Tibial nerve (tissue), 4 donors: ENCODE data around the gene CACNG6.

Source experiments
- CTCF ChIP-seq, 5 experiments: fragments of 200-600 bp in 3 of 5; fragments of 450-650 bp in 2 of 5; sonication (generic) in 3 of 5; IDR thresholded peaks; one replicate each; pipeline ENCODE4 v1.5.1; 2016 to 2019; ENCODE audit warnings: antibody characterized with exemption in 5 of 5, mild to moderate bottlenecking in 3 of 5, moderate library complexity in 2 of 5
- EP300 ChIP-seq, 2 donors: sonication (generic); formaldehyde crosslinking; IDR thresholded peaks; one replicate each; pipeline ENCODE4 v1.6.1; 2017; ENCODE audit warnings: antibody characterized with exemption in 2 of 2, mild to moderate bottlenecking in 1 of 2

GRCh38 chr19:54047616-54048015 is 56.2 kb downstream of the CACNG6 start:
- TF ChIP-seq CTCF (IDR thresholded peaks at IDR 0.05): no peak
- no peak for TF ChIP-seq EP300 (IDR thresholded peaks at IDR 0.05)
